ENCODE results near the gene TMCC2.

The TMCC2 gene

DNA sequence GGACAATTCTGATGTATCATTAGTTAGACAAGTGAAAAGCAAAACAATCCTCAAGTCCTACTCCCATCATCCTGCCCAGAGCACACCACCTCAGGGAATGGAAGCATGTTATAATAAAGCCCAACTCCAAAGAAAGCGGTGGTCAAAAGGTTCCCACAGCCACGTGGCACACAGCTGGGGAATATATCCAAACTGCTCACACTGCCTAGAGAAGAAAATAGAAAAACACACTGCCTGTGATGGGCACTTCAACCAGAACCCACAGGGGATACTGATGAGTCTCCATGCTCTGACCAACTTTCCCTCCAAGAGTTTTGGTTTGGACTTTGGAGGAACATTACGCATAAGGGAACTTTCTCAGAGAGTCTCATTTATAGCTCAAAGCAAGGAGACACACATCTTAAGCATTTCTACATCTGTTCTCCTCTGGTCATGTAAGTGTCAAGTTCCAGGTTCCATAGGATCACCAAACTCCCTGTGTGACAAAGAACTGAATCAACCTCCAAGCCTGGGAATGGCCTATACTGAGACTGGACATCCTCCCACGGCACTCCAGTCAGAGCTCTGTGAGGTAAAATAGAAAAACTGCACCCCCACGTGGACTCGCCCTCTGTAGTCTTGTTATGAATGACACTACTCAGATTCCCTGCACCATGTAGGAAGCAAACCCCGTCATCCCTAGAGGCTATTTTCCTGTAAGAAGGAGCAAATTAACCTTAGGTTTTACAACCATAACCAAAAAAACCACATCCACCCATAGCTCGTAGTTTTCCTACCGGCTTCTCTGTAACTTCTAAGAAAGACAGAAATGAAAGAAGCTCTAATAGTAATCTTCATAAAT is 28.4 kb upstream of the TMCC2 start:
- H3K4me3 ChIP-seq (ENCODE audit: low read length) = no peak overlapping the region
- DNase-seq (ENCODE audit: low read depth) = no peak

DNA sequence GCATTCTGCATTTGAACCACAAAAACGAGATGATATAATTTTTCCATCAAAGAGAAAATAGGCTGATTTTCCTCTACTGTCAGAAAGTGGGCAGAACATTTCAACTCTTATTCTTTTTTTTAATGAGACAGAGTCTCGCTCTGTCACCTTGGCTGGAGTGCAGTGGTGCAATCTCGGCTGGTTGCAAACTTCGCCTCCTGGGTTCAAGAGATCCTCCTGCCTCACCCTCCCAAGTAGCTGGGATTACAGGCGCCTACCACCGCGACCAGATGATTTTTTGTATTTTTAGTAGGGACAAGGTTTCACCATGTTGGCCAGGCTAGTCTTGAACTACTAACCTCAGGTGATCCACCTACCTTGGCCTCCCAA is 27.8 kb upstream of the TMCC2 start:
- TF ChIP-seq, protein P1, sequence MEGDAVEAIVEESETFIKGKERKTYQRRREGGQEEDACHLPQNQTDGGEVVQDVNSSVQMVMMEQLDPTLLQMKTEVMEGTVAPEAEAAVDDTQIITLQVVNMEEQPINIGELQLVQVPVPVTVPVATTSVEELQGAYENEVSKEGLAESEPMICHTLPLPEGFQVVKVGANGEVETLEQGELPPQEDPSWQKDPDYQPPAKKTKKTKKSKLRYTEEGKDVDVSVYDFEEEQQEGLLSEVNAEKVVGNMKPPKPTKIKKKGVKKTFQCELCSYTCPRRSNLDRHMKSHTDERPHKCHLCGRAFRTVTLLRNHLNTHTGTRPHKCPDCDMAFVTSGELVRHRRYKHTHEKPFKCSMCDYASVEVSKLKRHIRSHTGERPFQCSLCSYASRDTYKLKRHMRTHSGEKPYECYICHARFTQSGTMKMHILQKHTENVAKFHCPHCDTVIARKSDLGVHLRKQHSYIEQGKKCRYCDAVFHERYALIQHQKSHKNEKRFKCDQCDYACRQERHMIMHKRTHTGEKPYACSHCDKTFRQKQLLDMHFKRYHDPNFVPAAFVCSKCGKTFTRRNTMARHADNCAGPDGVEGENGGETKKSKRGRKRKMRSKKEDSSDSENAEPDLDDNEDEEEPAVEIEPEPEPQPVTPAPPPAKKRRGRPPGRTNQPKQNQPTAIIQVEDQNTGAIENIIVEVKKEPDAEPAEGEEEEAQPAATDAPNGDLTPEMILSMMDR (conservative IDR thresholded peaks at IDR 0.05; ENCODE audit: low read depth, low read length) = no peak
- no peak overlapping the region for H3K4me3 ChIP-seq (ENCODE audit: low read length)
- DNase-seq (ENCODE audit: low read depth) = no peak

More for the DNA sequence above, 28.4 kb upstream of the TMCC2 start:
- TF ChIP-seq, protein P1 (conservative IDR thresholded peaks at IDR 0.05; ENCODE audit: low read depth, low read length) = no peak

DNA sequence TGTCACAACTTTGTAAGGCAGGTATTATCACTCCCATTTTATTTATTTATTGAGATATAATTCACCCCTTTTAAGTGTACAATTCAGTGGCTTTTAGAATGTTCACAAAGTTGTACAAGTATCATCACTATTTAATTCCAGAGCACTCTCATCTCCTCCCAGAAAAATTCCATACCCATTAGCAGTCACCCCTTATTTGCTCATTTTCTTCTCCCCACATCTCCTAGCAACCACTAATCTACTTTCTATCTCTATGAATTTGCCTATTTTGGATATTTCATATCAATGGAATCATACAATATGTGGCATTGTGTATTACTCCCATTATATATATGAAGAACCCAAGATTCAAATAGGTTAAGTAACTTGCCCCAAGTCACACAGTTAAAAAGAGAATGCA is 23.2 kb upstream of the TMCC2 start:
- DNase-seq (ENCODE audit: low read depth) = no peak
- TF ChIP-seq, protein P1 (conservative IDR thresholded peaks at IDR 0.05; ENCODE audit: low read depth, low read length) = no peak
- H3K4me3 ChIP-seq (ENCODE audit: low read length) = no peak overlapping the region

DNA sequence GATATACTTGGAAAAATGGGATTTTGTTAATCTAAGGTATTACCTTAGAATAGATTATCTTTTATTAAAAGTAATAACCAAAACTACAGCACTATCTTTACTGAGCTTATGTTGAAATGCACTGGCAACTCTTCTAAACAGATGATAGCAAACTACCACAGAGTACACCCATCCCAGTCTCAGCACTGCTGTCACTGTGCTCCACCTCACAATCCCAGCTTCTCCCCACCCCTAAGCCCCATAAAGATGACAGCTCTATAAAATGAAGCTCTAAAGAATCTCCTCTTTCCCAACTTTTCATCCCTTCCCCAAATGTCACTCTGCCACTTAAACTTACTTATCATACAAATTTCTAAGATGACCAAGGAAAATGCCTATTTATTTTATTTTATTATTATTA is 22.7 kb upstream of the TMCC2 start:
- no peak overlapping the region for H3K4me3 ChIP-seq (ENCODE audit: low read length)
- DNase-seq (ENCODE audit: low read depth) = no peak
- TF ChIP-seq, protein P1 (conservative IDR thresholded peaks at IDR 0.05; ENCODE audit: low read depth, low read length) = no peak

DNA sequence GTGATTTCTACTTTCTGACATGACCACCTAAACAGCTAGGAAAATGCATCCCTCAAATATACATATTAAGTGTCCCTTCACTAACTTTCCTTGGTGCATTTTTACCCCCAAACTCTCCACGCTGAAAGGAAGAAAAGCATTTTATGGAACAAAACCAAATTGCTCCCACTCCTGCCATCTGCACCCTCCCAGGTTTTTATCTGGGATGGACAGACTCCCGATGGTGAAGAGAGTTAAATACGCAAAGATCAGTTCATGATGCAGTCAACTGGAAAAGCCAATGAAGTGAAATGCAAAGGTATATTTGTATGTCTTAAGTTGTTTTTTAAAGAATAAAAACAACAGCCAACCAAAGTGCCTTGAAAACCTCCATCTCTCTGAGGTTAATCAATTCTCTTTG is 18.9 kb upstream of the TMCC2 start:
- no peak overlapping the region for H3K4me3 ChIP-seq (ENCODE audit: low read length)
- DNase-seq (ENCODE audit: low read depth) = no peak
- TF ChIP-seq, protein P1 (conservative IDR thresholded peaks at IDR 0.05; ENCODE audit: low read depth, low read length) = no peak

DNA sequence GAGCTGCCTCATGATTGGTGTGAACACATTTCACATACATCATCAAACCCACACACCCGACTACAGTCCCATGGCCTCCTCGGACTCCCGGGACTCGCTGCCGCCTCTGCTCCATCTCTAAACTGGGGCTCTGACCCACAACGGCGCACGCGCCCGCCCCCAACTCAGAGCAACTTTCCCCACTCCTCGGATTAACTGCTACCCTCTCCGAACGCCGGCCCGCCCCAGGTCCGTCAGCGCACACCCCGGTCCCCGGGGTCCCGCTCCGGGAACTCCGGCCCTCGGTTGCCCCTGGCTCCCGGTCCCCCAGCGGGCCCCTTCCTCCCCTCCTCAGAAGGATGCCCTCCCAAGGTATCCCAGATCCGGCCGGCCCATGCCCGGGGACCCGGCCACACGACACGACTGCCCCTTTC is 17.0 kb upstream of the TMCC2 start:
- TF ChIP-seq, protein P1 (conservative IDR thresholded peaks at IDR 0.05; ENCODE audit: low read depth, low read length) = no peak
- DNase-seq (ENCODE audit: low read depth) = no peak
- peak overlapping the region; percentile 85 for H3K4me3 ChIP-seq (ENCODE audit: low read length)
